Measurements from ENCODE around the gene PNKD. TPM values are rescaled to one million over a fixed set of nuclear protein-coding genes. Genes with fewer than 3 reads are reported as not detected.

PNKD gene
- total RNA-seq, 1 experiment from 2014 or later, result 49.8 TPM

DNA sequence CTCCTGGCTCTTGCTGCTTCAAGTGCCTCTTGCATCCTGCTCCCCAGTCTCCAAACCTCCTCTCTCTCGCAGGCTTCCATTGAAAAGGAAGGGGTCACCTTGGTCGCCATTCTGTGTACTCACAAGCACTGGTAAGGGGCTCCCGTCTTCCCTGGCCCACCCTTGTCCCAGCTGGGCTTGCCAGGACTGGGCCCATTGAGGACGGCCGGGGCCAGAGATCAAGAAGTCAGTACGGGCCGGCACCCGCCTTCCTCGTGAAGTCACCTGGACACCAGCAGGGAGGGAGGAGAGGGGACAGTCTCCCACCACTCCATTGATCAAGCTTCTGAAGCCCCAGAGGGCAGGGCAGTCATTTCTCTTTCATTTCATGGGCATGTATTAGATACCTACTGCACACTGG, 70.3 kb downstream of the PNKD start:
- H3K4me3 Mint-ChIP-seq, result no peak overlapping the region
- peaks cover 1% of the 10 kb centered on the region for H3K4me1 Mint-ChIP-seq
- no peaks in the 10 kb centered on the region for H3K9me3 Mint-ChIP-seq
- DNase-seq (ENCODE audit: low spot score) (no peak), ATAC-seq (no peak)
- ChIA-PET POLR2A (no interaction called here), CTCF (interaction anchor here (1.0 kb wide), 1 partner anchor 16 kb away, joined by 3 read pairs; the partner anchor contains the start of gene CATIP)
- no peak overlapping the region for H3K27ac Mint-ChIP-seq
- TF ChIP-seq RELA (CRISPR knock-in tag; IDR thresholded peaks at IDR 0.05; ENCODE audit: borderline replicate concordance) (no peak), MXD4 (CRISPR knock-in tag; IDR thresholded peaks at IDR 0.05; ENCODE audit: borderline replicate concordance) (no peak), NFYB (CRISPR knock-in tag; conservative IDR thresholded peaks at IDR 0.05; ENCODE audit: low read depth) (no peak), NR3C1 (CRISPR knock-in tag; conservative IDR thresholded peaks at IDR 0.05; ENCODE audit: low read depth) (no peak), GABPB1 (CRISPR knock-in tag; IDR thresholded peaks at IDR 0.05) (no peak), JAZF1 (CRISPR knock-in tag; IDR thresholded peaks at IDR 0.05) (no peak), ZNF416 (CRISPR knock-in tag; IDR thresholded peaks at IDR 0.05) (no peak), ZNF219 (CRISPR knock-in tag; IDR thresholded peaks at IDR 0.05; ENCODE audit: borderline replicate concordance) (no peak), CBFB (CRISPR knock-in tag; IDR thresholded peaks at IDR 0.05; ENCODE audit: low read depth) (no peak), FOXK1 (CRISPR knock-in tag; IDR thresholded peaks at IDR 0.05) (no peak)
- TF ChIP-seq, protein P1, sequence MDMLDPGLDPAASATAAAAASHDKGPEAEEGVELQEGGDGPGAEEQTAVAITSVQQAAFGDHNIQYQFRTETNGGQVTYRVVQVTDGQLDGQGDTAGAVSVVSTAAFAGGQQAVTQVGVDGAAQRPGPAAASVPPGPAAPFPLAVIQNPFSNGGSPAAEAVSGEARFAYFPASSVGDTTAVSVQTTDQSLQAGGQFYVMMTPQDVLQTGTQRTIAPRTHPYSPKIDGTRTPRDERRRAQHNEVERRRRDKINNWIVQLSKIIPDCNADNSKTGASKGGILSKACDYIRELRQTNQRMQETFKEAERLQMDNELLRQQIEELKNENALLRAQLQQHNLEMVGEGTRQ (CRISPR knock-in tag; IDR thresholded peaks at IDR 0.05), result no peak
- TF ChIP-seq, protein P2, sequence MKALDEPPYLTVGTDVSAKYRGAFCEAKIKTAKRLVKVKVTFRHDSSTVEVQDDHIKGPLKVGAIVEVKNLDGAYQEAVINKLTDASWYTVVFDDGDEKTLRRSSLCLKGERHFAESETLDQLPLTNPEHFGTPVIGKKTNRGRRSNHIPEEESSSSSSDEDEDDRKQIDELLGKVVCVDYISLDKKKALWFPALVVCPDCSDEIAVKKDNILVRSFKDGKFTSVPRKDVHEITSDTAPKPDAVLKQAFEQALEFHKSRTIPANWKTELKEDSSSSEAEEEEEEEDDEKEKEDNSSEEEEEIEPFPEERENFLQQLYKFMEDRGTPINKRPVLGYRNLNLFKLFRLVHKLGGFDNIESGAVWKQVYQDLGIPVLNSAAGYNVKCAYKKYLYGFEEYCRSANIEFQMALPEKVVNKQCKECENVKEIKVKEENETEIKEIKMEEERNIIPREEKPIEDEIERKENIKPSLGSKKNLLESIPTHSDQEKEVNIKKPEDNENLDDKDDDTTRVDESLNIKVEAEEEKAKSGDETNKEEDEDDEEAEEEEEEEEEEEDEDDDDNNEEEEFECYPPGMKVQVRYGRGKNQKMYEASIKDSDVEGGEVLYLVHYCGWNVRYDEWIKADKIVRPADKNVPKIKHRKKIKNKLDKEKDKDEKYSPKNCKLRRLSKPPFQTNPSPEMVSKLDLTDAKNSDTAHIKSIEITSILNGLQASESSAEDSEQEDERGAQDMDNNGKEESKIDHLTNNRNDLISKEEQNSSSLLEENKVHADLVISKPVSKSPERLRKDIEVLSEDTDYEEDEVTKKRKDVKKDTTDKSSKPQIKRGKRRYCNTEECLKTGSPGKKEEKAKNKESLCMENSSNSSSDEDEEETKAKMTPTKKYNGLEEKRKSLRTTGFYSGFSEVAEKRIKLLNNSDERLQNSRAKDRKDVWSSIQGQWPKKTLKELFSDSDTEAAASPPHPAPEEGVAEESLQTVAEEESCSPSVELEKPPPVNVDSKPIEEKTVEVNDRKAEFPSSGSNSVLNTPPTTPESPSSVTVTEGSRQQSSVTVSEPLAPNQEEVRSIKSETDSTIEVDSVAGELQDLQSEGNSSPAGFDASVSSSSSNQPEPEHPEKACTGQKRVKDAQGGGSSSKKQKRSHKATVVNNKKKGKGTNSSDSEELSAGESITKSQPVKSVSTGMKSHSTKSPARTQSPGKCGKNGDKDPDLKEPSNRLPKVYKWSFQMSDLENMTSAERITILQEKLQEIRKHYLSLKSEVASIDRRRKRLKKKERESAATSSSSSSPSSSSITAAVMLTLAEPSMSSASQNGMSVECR (CRISPR knock-in tag; IDR thresholded peaks at IDR 0.05; ENCODE audit: borderline replicate concordance), result no peak
- TF ChIP-seq, protein P3, sequence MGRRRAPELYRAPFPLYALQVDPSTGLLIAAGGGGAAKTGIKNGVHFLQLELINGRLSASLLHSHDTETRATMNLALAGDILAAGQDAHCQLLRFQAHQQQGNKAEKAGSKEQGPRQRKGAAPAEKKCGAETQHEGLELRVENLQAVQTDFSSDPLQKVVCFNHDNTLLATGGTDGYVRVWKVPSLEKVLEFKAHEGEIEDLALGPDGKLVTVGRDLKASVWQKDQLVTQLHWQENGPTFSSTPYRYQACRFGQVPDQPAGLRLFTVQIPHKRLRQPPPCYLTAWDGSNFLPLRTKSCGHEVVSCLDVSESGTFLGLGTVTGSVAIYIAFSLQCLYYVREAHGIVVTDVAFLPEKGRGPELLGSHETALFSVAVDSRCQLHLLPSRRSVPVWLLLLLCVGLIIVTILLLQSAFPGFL (CRISPR knock-in tag; IDR thresholded peaks at IDR 0.05; ENCODE audit: borderline replicate concordance), result no peak
- TF ChIP-seq, protein P4, sequence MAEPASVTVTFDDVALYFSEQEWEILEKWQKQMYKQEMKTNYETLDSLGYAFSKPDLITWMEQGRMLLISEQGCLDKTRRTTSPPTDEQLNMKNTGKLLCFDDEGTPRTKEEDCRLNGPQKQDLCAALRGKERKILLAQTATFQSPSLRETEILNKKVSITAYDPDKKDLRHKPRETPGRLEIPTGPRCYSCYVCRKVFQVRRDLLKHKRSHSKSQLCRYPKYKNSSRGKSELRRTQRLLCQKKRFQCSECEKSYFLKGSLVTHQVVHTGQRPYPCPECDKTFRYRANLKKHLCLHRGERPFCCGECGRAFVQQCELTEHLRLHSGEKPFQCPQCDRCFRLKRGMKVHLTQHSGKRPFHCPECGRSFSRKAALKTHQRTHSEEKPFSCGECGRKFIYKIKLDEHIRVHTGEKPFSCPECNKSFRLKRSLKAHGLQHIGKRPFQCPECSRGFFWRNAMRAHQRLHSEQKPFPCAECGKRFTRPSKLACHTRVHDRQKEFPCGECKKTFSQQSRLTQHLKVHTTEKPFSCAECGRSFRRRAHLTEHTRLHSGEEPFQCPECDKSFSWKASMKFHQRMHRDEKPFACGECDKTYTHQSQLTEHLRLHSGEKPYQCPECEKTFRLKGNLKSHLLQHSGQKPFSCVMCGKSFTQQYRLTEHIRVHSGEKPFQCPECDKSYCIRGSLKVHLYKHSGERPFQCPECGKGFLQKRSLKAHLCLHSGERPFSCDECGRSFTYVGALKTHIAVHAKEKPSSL (CRISPR knock-in tag; conservative IDR thresholded peaks at IDR 0.05), result no peak
- no peaks in the 10 kb centered on the region for H3K27me3 Mint-ChIP-seq (ENCODE audit: low read depth)
- no peaks in the 10 kb centered on the region for H3K36me3 Mint-ChIP-seq

DNA sequence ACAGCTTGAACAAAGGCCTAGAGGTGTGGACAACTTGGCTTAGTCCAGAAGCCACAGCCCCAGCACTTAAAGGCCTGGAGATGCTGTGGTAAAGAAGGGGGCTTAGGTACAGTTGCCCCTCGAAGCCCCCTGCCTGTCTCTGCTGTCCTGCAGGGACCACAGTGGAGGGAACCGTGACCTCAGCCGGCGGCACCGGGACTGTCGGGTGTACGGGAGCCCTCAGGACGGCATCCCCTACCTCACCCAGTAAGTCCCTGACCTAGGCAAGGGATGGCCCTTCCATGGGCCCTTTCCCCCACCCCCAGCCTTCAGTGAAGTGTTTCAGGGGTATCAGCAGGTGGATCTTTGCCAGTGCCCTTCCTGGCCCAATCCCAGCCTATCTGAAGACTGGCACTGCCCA, 71.1 kb downstream of the PNKD start:
- DNase-seq (ENCODE audit: low spot score), result no peak
- H3K27ac Mint-ChIP-seq, result no peak overlapping the region
- ATAC-seq, result no peak
- no peak for TF ChIP-seq ZNF121 (CRISPR knock-in tag; IDR thresholded peaks at IDR 0.05)
- ChIA-PET CTCF (interaction anchor here (1.0 kb wide), 1 partner anchor 15 kb away, joined by 3 read pairs; the partner anchor contains the start of gene CATIP), POLR2A (no interaction called here)
- H3K9me3 Mint-ChIP-seq, result no peaks in the 10 kb centered on the region
- no peaks in the 10 kb centered on the region for H3K36me3 Mint-ChIP-seq
- H3K4me3 Mint-ChIP-seq, result no peak overlapping the region
- no peaks in the 10 kb centered on the region for H3K27me3 Mint-ChIP-seq (ENCODE audit: low read depth)
- peaks cover 9% of the 10 kb centered on the region for H3K4me1 Mint-ChIP-seq

Data from WTC11 (cell line).